Left colon (tissue), 2 donors: ENCODE data around the gene LRCH1. TPM values are rescaled to one million over a fixed set of nuclear protein-coding genes. Genes with fewer than 3 reads are reported as not detected.

Experiments used
- ATAC-seq: fragments of 200-7000 bp; cut with Tn5 transposase; one replicate; pipeline ENCODE4 v1.9.1; 2020; ENCODE audit warnings: mild to moderate bottlenecking, moderate library complexity
- DNase-seq, 2 donors: peaks; one replicate each; pipeline ENCODE4 v3.0.0-alpha.2; 2020
- intact Hi-C, 2 donors: fragments of 100-400 bp; cut with DNase I in 1 of 2; cut with micrococcal nuclease in 1 of 2; formaldehyde crosslinking; loops; one replicate each; pipeline versions ENCODE4 v1.11.2 to v1.14.0; 2022; cut with DNase I, micrococcal nuclease
- total RNA-seq, 2 donors: library from RNA; stranded (reverse); fragmentation: NEBNext Ultra II Directional; extraction: Animal tissue kit (Norgen Biotek cat#: 25700); gene quantifications; one replicate each; pipeline ENCODE4 v1.2.1, GENCODE V29; 2021
- donor health status: DM: no; HTN: no; CAD: no.
- donor health status: DM: yes; HTN: yes; CAD: no.

Gene LRCH1
- total RNA-seq, 2 donors from 2014 or later, result 13.9 to 17.9 TPM

DNA sequence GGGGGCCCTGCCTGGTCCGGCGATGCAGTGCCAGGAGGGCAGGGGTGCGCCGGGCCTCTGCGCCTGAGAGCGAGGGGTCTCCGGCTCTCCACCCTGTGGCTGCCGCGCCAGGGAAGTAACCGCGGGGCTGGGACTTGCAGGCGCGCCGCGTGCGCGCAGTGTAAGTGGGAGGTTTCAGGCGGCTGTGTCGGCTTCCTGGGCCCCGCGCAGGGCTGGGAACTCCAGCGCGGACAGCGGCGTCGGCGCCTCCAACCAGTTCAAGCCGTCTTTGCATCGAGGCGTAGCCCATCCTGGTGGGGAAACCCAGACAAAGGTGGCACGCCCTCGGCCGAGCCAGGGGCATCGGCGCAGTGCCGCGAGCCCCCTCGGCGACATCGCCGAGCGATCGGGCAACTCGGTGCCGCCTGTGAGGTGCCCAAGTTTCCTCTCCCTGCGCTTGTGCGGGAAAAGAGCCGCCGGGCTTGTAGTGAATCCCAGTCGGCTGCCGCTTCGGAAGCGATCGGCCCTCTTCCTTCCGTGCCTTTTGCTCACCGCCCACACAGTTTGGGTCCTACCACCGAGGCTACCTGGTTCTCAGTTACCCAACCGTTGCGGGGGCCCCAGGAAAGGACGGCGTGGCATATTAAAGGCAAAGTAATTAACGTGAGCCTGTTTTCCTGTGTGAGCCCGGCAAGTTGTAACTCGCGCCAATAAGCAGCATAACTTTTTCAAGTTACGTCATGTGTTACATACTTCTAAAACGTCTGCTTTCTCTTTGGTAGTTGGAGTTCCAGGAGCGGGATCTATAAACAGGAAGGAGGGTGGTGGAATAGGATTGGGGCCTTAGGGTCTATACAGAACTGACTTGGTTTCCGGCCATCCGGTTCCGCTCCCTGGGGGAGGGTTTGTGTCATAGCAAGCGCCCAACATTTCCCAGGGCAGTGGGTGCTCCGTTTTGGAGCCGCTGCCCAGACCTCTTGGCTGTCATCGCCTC, 1.2 kb downstream of the LRCH1 start:
- DNase-seq, result peak; percentile 75 to 79
- ATAC-seq, result peak; percentile 70
- intact Hi-C loops, result loop anchor here in 1 of 2 donors (10.0 kb wide), 2 partner anchors 61 to 101 kb away; no protein-coding TSS in a partner anchor

DNA sequence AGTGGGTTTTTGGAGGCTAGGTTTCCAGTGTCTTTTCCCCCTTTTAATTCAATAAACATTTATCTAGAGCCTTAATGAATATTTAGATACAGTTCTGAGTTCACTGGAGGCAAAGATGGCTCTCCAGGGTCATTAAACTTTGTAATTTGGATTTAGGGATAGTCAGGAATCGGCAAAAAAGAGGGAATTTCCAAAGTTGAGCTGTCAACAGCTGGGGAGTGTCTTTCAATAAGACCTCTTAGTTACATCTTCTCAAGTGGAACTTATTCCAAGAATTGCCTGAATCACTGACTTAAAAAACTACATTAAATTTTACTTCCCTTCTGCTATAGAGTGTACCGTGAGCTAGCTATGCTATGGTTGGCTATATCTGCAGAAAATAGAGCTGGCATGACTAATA, 2.0 kb downstream of the LRCH1 start:
- DNase-seq, result no peak
- intact Hi-C loops, result loop anchor here in 1 of 2 donors (10.0 kb wide), 2 partner anchors 60 to 100 kb away; no protein-coding TSS in a partner anchor
- no peak for ATAC-seq

DNA sequence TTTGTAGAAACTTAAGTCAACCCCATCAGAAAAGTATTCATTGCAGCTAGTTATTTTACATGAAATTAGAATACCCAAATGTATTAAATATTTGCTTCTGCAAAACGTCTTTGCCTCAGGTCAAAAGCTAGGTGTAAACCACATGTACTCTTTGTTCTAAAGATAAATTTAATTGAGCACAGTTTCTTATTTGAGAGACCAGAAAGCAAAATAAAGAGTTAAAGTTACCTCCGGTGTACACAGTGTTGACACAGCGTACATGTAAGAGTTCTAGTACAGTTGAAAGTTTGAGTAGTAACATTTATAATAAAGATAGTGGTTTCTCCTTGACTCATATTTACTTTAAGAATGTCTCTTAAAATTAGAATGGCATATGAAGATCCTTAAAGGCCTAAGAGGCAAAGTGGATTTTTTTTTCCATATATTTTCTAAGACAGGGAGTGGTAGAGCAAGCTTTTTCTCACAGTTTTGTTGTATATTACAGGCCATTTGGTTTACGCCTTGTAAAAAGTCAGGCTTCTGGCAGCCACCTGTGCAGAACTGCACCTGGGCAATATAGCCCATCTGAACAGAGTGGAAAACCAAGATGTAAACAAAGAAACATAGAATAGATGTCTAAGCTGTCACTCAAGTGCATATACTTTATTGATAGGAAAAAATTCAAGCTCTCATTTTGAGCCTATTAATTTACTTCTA, 2.9 kb downstream of the LRCH1 start:
- no peak for ATAC-seq
- DNase-seq, result no peak
- intact Hi-C loops, result loop anchor here in 1 of 2 donors (10.0 kb wide), 2 partner anchors 59 to 99 kb away; no protein-coding TSS in a partner anchor

DNA sequence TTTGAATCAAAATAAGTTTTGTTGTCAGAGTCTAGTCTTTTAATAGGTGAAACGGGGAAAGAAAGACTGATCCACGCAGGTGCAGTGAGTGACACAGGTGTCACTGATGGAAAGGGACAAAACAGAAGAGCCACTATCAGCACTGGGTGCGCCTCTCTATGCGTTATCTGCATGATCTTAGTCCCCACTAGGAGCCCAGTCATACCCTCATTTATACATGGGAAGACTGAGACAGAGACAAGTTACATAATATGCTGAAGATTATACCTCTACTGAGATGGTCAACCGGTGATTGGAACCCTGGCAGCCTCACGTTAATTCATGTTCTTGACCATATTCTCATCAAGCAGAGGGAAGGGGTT, 3.4 kb downstream of the LRCH1 start:
- ATAC-seq (no peak), DNase-seq (no peak)
- intact Hi-C loops, result loop anchor here in 1 of 2 donors (10.0 kb wide), 2 partner anchors 58 to 98 kb away; no protein-coding TSS in a partner anchor

DNA sequence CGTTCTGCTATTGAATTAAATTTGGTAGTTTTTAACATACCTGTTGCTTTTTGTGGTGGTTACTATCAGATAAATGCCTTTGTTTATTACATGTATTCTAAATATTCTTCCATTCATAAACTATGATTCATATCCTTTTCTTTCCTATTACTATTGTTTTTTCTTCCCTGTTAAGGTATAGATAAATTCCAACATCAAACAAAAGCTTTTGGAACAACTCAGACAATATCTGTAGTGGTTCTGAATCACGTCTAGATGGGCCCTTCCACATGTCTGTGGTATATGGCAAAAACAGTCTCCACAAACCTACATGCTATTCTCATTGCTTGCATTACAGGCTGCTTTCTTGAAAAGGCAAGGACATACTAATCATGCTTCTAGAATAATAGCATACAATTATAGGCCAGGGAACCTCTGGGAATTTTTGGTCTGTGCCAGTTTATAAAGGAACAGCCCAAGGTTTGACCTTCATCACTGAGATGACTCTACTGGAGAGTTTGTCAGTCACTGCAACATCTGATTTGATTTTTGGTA, 6.4 kb downstream of the LRCH1 start:
- intact Hi-C loops, result loop anchor here in 1 of 2 donors (10.0 kb wide), 2 partner anchors 55 to 95 kb away; no protein-coding TSS in a partner anchor
- ATAC-seq (no peak), DNase-seq (no peak)

DNA sequence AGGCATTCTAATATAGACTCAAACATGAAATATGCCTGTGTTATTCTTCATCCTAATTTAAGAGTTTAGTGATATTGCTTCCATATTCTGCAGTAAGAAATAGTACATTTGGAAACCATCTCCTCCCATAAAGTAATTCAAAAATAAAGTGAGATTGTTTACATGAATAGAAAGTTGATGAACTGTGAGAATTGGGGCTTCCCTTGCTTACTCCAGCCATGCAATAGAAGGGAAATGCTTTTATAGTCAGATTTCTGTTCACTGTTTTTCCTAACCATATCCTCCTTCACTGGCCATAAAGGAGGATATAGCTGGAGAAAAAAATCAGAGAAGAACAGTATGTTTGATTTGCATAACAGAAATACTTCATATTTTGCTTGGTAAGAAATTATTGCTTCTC, 7.8 kb downstream of the LRCH1 start:
- intact Hi-C loops, result no loop called here
- ATAC-seq, result no peak
- DNase-seq, result no peak

DNA sequence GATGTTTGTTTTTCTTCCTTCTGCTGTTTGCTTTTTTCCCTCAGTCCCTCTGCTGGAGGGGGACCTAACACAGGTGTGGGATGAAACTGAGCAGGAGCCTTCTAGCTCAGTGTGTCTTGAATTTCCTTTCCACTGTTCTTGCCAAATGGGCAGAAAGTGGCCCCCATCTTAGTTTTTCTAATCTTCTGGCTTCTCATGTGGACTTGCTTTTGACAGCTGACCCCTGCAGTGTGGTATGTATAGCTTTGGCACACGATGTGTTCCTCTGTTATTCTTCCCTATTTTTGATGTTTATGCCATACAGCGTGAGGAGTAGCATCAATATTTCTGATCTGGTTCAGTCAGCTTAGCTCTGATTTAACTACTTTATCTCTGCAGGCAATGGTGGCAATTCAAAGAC, 8.3 kb downstream of the LRCH1 start:
- intact Hi-C loops, result no loop called here
- ATAC-seq (peak; percentile 4), DNase-seq (no peak)

DNA sequence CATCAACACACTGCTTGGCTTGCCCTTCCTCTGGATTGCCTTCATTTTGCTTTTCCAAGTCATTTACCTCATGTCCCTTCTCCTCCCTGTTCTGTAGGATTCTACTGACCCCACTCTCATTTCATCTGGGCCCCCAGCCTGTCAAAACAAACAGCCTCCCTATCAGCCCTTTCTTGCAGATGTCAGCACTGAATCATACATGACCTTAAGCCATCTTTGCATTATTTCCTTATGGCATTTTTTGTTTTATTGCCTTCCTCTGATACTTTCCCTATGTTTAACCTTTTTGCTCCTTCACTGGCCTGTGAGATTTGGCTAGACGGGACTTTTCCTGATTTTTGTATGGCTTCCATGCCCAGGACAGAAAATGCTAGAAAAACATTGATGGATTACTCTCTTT, 8.7 kb downstream of the LRCH1 start:
- ATAC-seq (peak; percentile 69), DNase-seq (no peak)
- intact Hi-C loops, result no loop called here

DNA sequence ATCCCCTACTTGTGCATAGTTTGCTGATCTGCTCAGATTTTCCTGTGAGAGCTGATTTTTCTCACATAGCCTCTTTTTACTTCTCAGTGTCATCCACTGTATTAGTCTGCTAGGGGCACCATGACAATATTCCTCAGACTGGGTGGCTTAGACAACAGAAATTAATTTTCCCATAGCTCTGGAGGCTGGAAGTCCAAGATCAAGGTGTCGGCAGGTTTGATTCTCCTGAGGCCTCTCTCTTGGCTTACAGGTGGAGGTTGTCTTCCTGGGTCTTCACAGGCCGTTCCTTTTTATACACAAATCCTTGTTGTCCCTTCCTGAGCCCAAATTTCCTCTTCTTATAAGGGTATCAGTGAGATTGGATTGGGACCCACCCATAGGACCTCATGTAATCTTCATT, 9.2 kb downstream of the LRCH1 start:
- ATAC-seq, result no peak
- intact Hi-C loops, result no loop called here
- no peak for DNase-seq

DNA sequence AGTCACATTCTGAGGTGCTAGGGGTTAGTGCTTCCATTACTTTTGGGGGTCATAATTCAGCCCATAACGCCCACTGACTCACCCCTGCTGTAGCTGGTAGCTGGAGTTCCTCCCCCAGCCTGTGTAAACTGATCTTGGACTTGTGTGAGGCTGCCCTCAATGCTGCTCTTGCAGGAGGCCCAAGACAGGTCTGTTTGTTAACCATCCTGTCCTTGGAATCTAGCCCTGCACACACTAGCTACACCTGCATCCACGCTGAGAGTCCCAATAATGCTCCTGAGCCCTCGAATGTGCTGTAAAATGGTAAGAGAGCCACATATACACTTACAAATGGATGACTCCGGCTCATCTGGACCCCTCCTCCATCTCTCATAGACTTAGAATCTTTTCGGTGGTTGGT, 9.6 kb downstream of the LRCH1 start:
- intact Hi-C loops, result no loop called here
- DNase-seq, result no peak
- no peak for ATAC-seq

DNA sequence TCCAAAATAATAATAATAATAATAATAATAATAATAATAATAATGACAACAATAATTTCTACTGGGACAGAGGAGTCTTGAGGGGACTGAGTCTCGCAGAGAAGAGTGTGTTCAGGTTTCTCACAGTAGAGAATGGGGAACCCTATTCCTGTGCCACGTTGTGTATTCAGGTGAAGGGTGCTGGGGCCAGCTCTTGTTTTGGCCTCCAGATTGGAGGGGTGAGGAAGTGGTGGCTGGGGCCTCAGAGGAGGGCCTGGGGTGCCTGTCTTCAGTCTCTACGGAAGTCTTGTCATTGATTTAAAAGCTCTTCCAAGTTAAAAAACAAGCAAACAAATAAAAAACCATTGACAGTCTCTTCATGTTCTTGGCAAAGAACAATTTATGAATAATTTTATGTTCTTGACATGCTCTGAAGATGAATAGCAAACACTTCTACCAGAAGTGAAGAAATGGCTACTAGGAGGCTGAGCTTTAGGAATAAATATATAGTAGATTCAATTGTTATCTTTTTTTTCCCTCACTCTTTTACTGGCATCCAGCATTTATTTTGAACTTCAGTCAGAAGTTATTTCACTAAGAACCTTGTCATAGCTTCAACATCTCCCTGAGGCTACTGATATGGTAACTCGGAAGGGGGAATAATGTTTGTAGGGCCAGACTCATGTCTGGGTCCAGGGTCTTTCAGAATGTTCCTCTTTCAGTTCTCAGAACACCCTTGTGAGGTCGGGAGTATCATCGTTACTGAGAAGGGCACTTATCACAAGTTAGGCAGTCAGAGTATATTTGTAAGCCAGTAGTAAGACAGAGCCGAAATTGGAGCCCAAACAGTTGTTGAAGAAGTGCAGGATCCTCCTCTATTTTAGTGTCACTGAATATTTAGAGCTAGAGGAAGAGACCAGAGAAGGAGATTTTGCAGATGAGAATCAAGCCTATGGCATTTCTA, 13.1 kb downstream of the LRCH1 start:
- intact Hi-C loops, result no loop called here

DNA sequence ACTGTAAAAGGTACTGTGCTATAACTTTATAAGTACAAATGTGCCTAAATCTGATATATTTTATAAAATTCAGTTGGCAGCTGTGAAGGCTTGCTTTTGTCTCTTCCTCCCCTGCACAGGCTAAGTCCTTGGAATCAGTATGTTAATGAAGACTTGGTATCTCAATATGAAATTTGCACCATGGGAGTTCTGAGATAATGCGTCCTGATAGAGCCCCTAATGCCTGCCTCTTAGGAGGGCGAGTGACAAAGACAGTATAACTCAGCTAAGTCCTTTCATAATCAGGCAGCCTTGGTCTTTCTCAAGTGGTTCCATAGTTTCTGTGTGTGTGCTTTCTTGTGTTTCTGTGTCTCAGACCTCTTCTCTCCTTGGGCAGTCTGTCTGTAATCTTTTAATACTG, 14.7 kb downstream of the LRCH1 start:
- ATAC-seq (no peak), DNase-seq (no peak)
- intact Hi-C loops, result no loop called here

More for the DNA sequence above, 13.1 kb downstream of the LRCH1 start:
- DNase-seq (no peak), ATAC-seq (no peak)

DNA sequence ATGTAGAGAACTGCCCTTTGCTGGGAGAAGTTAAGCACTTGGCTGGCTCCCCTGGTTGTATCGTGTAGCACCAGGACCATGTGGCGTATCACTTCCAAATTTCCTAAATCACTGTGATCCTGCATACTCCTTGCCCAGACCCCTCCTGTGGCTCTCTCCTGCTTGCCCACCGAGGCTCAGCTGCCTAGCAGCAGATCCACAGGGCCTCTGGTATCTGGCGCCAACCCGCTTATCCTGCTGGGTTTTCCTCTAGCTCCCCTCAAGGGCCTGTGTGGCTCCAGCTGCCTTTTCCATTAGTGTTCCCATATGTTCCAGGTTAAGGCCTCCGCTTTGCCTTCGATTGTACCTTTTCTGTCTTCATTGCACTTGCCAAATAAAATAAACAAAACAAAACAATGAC, 16.5 kb downstream of the LRCH1 start:
- intact Hi-C loops, result no loop called here
- no peak for DNase-seq
- ATAC-seq, result no peak

DNA sequence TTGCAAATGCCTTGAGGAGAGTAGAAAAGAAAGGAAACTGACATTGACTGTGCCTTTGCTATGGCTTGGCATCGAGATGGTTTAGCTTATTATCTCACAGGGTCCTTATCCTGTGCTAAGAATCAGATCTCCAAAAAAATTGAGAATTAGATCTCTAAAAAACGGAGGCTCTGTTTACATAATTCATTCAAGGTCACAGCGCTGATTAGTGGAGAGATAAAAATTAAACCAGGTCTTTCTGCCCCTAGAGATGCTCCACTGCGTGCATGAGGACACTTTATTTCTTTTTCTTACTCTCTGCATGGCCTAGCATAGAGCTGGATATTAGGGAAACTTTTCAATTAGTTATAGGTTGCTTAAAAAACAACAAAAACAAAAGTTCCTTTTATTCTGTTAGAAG, 17.3 kb downstream of the LRCH1 start:
- ATAC-seq (no peak), DNase-seq (no peak)
- intact Hi-C loops, result no loop called here

DNA sequence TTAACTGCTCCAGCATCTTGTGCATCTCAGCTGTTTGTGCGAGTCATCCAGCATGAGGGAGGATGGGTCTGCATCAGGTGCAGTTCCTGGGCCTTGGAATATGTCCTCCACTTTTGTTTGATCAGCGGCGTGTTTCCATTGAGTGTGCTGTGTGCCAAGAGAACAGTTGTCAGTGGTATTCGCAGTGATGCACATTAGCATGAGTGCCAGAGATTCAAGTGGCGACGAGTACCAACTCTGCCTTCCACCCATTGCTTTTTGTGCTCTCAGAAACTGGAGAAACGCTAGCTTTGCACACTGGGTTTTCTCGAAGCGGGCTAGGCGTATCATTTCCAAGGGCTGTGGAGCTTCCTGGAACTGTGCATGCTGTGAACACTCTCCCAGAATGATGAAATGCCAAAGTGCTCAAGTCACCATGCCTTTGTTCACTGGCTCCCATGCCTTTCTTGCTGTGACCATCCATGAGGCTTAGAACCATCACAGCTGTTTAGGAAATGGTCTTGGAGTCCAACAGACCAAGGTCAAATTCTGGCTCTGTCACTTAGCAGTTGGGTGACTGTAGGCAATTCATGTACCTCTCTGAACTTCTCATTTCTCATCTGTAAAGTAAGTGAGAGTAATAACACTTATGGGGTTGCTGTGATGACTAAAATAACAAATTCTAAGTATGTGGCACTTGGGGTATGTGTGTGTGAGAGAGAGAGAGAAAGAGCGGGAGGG, 18.4 kb downstream of the LRCH1 start:
- ATAC-seq (no peak), DNase-seq (no peak)
- intact Hi-C loops, result no loop called here

DNA sequence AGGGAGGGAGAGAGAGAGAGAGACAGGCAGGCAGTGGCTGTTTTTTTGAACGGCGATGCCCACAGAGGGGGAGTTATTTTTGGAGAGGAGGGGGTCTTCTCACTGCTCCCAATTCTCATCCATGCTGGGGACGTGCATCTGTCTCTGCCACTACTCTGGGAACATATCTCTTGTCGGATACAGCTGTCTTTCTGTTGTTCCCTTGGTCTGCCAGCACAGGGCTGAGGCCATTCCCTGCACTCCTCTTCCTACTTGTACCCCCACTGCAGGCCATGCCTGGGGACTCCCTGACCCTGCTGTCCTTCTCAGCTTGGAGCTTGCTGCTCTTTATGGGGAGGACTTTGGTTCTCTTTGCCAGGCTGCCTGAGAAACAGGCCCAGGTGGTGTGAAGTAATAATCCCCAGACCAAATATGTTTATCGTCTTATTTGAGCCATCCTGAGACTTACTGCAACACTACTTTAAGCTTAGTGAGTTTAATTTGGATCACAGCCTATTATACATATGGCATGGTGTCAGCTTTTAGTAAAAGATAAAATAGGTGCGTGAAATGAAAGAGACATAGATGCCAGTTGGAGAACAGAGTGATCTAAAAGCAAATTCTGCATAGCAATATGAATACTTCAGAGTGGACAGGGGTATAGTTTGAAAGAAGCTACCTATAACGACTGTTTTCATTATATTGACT, 19.1 kb downstream of the LRCH1 start:
- intact Hi-C loops, result no loop called here
- no peak for DNase-seq
- peak; percentile 40 for ATAC-seq

DNA sequence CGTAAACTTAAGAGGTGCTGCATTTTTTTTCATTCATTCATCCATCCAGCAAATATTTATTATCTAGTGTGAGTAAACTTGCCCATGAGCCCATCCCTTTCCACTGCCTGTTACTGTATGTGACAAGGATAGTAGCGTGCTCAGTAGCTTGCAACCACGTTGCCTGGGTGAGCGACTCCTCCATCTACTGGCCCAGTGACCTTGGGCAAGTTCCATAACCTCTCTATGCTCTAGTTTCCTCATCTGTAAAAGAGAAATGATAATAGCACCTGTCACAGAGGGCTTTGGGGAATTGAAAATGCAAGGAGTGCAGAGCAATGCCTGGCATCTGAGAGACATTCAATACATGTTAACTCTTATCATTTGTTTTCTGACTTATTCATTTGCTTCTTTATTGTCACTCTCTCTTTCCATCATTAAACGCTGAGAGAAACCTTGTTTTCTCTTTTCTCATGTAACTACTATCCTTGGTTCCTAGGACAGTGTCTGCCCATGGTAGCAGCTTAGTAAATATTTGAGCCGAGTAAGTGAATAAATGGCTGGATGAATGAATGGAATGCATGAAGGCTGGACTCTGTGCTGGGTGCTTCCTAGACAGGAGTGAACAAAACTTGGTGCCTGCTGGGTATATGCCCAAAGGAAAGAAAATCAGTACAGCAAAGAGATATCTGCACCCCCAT, 19.9 kb downstream of the LRCH1 start:
- DNase-seq (no peak), ATAC-seq (no peak)
- intact Hi-C loops, result no loop called here
